DND-41 (cell line): Measurements from ENCODE around the gene THRB.

ENCODE experiments used
- CTCF ChIP-seq: IDR thresholded peaks from 2 replicates; pipeline ENCODE4 v1.5.1; 2012; ENCODE audit warnings: borderline replicate concordance, low read length, moderate library complexity, mild to moderate bottlenecking; ENCODE audit not compliant: poor library complexity, severe bottlenecking; ENCODE audit errors: extremely low read depth
- EZH2 ChIP-seq: IDR thresholded peaks from 3 replicates; pipeline ENCODE4 v1.6.1; 2012; ENCODE audit warnings: borderline replicate concordance, low read depth, mild to moderate bottlenecking, moderate library complexity, low read length, inconsistent platforms; ENCODE audit not compliant: severe bottlenecking

- TF ChIP-seq CTCF (no peak), EZH2 (no peak)
Measured at GRCh38 chr3:24340161-24340560, 154.5 kb downstream of the THRB start.
